Stomach smooth muscle (tissue), 2 donors: Measurements from ENCODE around the gene TIMM10.
A peak's percentile ranks its signal among the peaks of the same experiment; 100 is the strongest.

Source experiments
- H3K27ac ChIP-seq: one replicate; pipeline ENCODE4 v1.7.0; 2013; ENCODE audit warnings: mild to moderate bottlenecking, low read length, inconsistent platforms
- H3K27me3 ChIP-seq, 2 donors: one replicate each; pipeline ENCODE4 v1.7.0; 2013; ENCODE audit warnings: low read length in 2 of 2; ENCODE audit not compliant: insufficient read depth in 2 of 2, control insufficient read depth in 1 of 2
- H3K36me3 ChIP-seq, 2 donors: one replicate each; pipeline ENCODE4 v1.7.0; 2013; ENCODE audit warnings: low read length in 2 of 2; ENCODE audit not compliant: control insufficient read depth in 2 of 2, insufficient read depth in 2 of 2
- H3K4me1 ChIP-seq: one replicate; pipeline ENCODE4 v1.7.0; 2013; ENCODE audit warnings: low read length; ENCODE audit not compliant: control insufficient read depth, insufficient read depth
- H3K4me3 ChIP-seq, 2 donors: one replicate each; pipeline ENCODE4 v1.7.0; 2013; ENCODE audit warnings: low read length in 2 of 2
- H3K9ac ChIP-seq, 2 donors: one replicate each; pipeline ENCODE4 v1.7.0; 2013; ENCODE audit warnings: low read length in 2 of 2, mild to moderate bottlenecking in 1 of 2
- H3K9me3 ChIP-seq, 2 donors: one replicate each; pipeline ENCODE4 v1.7.0; 2013; ENCODE audit warnings: low read length in 2 of 2; ENCODE audit not compliant: control insufficient read depth in 2 of 2
- donor health status: healthy.
- donor health status: Pancreatic carcinoma.

TIMM10 gene

DNA sequence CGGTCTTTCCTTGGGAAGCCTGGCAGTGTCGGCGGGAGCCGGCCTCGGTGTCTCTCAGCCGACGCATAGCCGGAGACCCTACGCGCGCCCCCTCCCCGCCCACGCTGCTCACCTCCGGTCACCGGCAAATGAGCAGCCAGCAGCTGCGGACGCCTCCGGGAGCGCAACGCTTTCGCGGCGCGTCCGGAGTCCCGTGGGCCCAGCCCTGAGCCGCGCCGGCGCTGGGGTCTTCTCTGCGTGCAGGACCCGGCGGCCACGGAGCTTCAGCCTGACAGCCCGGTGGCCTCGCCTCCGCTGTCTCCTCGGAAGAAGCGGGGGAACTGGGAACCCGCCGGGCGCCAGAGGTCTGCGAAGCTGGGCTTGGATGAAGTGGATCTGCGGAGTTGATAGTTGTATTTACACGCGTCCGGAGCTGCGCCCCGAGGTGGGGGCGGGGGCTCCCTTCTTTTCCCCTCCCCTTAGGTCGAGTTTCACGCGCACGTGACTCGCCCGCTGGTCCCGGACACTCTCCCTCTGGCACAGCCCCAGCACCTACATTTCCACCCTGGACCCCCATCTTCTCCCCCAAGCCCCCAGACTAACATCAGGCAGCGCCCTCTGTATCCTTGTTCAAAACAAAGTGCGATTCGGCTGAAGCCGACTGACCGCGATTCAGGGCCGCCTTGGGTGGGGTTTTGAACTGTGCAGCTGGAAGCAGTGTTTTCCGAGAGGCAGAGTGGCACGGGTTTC lies 15.1 kb downstream of the TIMM10 start, which contains the start of gene SLC43A1:
Gene SLC43A1, minus strand, starts transcription at position 371 of the 729 bp plus-strand sequence. CDS start 1,591 bp downstream, outside the sequence.
- Histone ChIP-seq H3K9ac (peak within 1 kb of the TSS; percentile 72 to 78), H3K9me3 (no peaks in the 10 kb centered on the region), H3K27me3 (no peaks in the 10 kb centered on the region), H3K4me3 (peak within 1 kb of the TSS; percentile 85 to 95), H3K4me1 (peaks cover 16% of the 10 kb centered on the region), H3K36me3 (peaks cover 0 to 3% of the 10 kb centered on the region in 2 donors), H3K27ac (peak within 1 kb of the TSS; percentile 55)

- H3K4me1 ChIP-seq = peaks cover 16% of the 10 kb centered on the region
- peak overlapping the region; percentile 85 to 95 for H3K4me3 ChIP-seq
- H3K27ac ChIP-seq = peak overlapping the region; percentile 55
- H3K36me3 ChIP-seq = peaks cover 0 to 3% of the 10 kb centered on the region in 2 donors
- H3K9me3 ChIP-seq = no peaks in the 10 kb centered on the region
- H3K27me3 ChIP-seq = no peaks in the 10 kb centered on the region
- peak overlapping the region; percentile 72 to 78 for H3K9ac ChIP-seq
These were observed 15.8 kb downstream of the TIMM10 start for GRCh38 chr11:57514538-57515331.

GRCh38 chr11:57513911-57514537 lies 16.5 kb downstream of the TIMM10 start:
- Histone ChIP-seq H3K4me1 (peaks cover 16% of the 10 kb centered on the region), H3K36me3 (peaks cover 0 to 3% of the 10 kb centered on the region in 2 donors), H3K27me3 (no peaks in the 10 kb centered on the region), H3K4me3 (peak overlapping the region; percentile 85 to 95), H3K9me3 (no peaks in the 10 kb centered on the region), H3K9ac (peak overlapping the region; percentile 57 to 68), H3K27ac (peak overlapping the region; percentile 55)

DNA sequence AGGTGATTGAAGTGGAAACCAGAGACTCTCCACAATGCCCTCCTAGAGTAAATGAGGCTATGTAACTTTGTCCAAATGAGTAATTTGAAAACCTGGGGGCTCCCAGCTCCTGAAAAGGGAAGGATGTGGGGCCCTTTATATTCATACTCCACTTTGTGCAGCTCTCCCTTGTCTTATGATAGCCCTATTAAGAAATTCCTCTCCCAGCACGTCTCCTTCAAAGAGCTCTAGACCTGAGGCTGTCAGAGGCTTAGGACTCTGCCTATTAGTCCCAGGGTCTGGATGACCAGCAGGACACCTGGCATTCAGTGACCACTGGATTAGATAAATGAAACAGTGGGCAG lies 17.1 kb downstream of the TIMM10 start:
- H3K9ac ChIP-seq = no peak overlapping the region
- H3K27me3 ChIP-seq = no peaks in the 10 kb centered on the region
- H3K27ac ChIP-seq = no peak overlapping the region
- no peaks in the 10 kb centered on the region for H3K9me3 ChIP-seq
- no peak overlapping the region for H3K4me3 ChIP-seq
- H3K4me1 ChIP-seq = peaks cover 16% of the 10 kb centered on the region
- peaks cover 0 to 3% of the 10 kb centered on the region in 2 donors for H3K36me3 ChIP-seq

DNA sequence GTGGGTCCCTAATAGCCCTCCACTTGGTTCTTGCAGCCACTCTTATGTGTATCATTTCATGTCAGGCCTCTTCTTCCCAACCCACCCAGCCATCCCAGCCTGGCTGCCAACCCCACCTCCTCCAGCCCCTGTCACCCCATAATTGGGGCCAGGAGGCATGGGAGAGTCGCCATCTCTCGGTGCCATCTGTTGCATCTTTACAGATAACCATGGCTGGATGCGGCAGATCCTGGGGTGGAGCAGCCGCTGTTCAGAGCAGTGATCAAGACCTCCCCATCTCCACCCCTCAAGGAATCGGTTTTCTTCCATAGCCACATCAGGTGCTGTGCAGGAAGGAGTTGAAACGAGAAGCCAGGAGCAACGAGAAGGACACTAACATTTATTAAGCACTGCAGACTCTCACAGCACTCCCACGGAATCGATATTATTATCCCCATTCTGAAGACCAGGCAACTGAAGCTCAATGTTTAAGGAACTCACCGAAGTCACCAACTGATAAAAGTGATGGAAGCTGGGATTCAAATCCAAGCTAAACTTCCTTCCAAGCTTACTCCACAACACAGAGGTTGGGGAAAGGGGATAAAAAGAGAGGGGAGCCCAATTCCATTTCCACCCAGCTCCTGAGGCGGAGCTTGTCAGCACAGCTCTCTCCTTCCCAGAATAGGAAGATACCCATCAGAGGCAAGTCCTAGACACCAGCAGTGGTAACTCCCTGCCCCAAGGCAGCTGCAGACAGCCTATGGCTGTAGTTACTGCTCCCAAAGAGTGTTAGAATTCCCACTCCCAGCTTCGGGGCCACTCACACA lies 17.7 kb downstream of the TIMM10 start:
- Histone ChIP-seq H3K9ac (no peak overlapping the region), H3K27ac (no peak overlapping the region), H3K36me3 (peaks cover 0 to 3% of the 10 kb centered on the region in 2 donors), H3K27me3 (no peaks in the 10 kb centered on the region), H3K4me3 (no peak overlapping the region), H3K9me3 (no peaks in the 10 kb centered on the region), H3K4me1 (peaks cover 16% of the 10 kb centered on the region)

GRCh38 chr11:57511741-57512430 lies 18.7 kb downstream of the TIMM10 start:
- Histone ChIP-seq H3K4me3 (no peak overlapping the region), H3K4me1 (peaks cover 16% of the 10 kb centered on the region), H3K9ac (no peak overlapping the region), H3K9me3 (no peaks in the 10 kb centered on the region), H3K27me3 (no peaks in the 10 kb centered on the region), H3K36me3 (peaks cover 0 to 3% of the 10 kb centered on the region in 2 donors), H3K27ac (no peak overlapping the region)

DNA sequence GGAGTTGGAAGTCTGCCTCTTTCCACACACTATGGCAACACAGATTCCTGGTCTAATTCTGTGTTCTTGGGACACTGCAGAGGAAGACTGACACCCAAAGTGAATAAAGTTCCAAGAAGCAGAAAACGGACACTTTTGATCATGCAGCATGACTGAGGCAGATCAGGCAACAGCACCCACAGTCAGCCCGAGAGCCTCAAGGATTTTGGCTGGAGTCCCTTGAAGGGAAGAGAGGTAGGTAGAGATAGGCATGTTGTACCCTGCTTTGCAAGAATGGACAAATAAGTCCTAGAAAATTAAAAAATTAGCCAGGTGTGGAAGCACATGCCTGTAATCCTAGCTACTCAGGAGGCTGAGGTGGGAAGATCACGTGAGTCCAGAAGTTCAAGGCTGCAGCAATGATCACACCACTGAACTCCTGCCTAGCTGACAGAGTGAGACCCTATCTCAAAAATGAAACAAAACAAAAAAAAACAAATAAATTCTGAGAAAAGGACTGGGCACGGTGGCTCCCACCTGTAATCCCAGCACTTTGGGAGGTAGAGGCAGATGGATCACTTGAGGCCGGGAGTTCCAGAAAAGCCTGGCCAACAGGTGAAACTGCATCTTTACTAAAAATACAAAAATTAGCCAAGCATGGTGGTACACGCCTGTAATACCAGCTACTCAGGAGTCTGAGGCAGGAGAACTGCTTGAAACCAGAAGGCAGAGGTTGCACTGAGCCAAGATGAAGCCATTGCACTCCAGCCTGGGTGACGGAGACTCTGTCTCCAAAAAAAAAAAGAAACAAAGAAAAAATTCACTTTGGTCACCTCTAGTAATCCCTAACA lies 22.0 kb downstream of the TIMM10 start:
- no peaks in the 10 kb centered on the region for H3K27me3 ChIP-seq
- H3K27ac ChIP-seq = no peak overlapping the region
- H3K36me3 ChIP-seq = peaks cover 3 to 11% of the 10 kb centered on the region in 2 donors
- no peaks in the 10 kb centered on the region for H3K9me3 ChIP-seq
- no peak overlapping the region for H3K4me3 ChIP-seq
- peaks cover 5% of the 10 kb centered on the region for H3K4me1 ChIP-seq
- no peak overlapping the region for H3K9ac ChIP-seq

- H3K27me3 ChIP-seq = no peaks in the 10 kb centered on the region
- no peaks in the 10 kb centered on the region for H3K9me3 ChIP-seq
- H3K4me1 ChIP-seq = peaks cover under 1% of the 10 kb centered on the region
- peaks cover 3 to 8% of the 10 kb centered on the region in 2 donors for H3K36me3 ChIP-seq
- H3K27ac ChIP-seq = no peak overlapping the region
- H3K9ac ChIP-seq = no peak overlapping the region
- no peak overlapping the region for H3K4me3 ChIP-seq
These were observed 24.0 kb downstream of the TIMM10 start for GRCh38 chr11:57506522-57506921.

GRCh38 chr11:57504511-57504910 lies 26.0 kb downstream of the TIMM10 start:
- Histone ChIP-seq H3K36me3 (peaks cover 3 to 8% of the 10 kb centered on the region in 2 donors), H3K27me3 (no peaks in the 10 kb centered on the region), H3K9me3 (no peaks in the 10 kb centered on the region), H3K4me1 (peaks cover 16% of the 10 kb centered on the region), H3K27ac (no peak overlapping the region), H3K9ac (no peak overlapping the region), H3K4me3 (no peak overlapping the region)
